ENCODE measurements around the gene CWF19L1.
A peak's percentile ranks its signal among the peaks of the same experiment; 100 is the strongest.
"Not testable (repeated sequence)": the region's sequence is repeated elsewhere in the genome, so short reads cannot be mapped to it uniquely, and the experiment has no call there.

Gene CWF19L1

GRCh38 chr10:100286051-100287033 lies 18.9 kb upstream of the CWF19L1 start, which contains the start of gene BLOC1S2:
BLOC1S2 (minus strand) TSS chr10:100286680; CDS start chr10:100286659, 21 bp downstream.
- peak within 1 kb of the TSS; percentile 97 for H3K27ac Mint-ChIP-seq
- H3K4me1 Mint-ChIP-seq: peaks cover 26% of the 10 kb centered on the region

GRCh38 chr10:100285326-100285725 lies 17.9 kb upstream of the CWF19L1 start:
- not testable (repeated sequence) for H3K27me3 Mint-ChIP-seq, H3K9me3 Mint-ChIP-seq, DNase-seq, ATAC-seq
- peaks cover 33% of the 10 kb centered on the region for H3K4me1 Mint-ChIP-seq
- peak overlapping the region; percentile 98 for H3K4me3 Mint-ChIP-seq
- peak overlapping the region; percentile 97 for H3K27ac Mint-ChIP-seq
- peaks cover 21% of the 10 kb centered on the region for H3K36me3 Mint-ChIP-seq (ENCODE audit: low read depth)

More at GRCh38 chr10:100286051-100287033, 18.9 kb upstream of the CWF19L1 start, which contains the start of gene BLOC1S2:
- peak; percentile 92 for DNase-seq
- peaks cover 14% of the 10 kb centered on the region for H3K36me3 Mint-ChIP-seq (ENCODE audit: low read depth)
- peak within 1 kb of the TSS; percentile 98 for H3K4me3 Mint-ChIP-seq
- H3K27me3 Mint-ChIP-seq: peaks cover 1% of the 10 kb centered on the region
- ATAC-seq: peak; percentile 89
- no peaks in the 10 kb centered on the region for H3K9me3 Mint-ChIP-seq

GRCh38 chr10:100282907-100283306 lies 15.5 kb upstream of the CWF19L1 start:
- peaks cover 1% of the 10 kb centered on the region for H3K27me3 Mint-ChIP-seq
- H3K36me3 Mint-ChIP-seq (ENCODE audit: low read depth): peaks cover 30% of the 10 kb centered on the region
- no peak overlapping the region for H3K4me3 Mint-ChIP-seq
- ATAC-seq (no peak), DNase-seq (no peak)
- no peak overlapping the region for H3K27ac Mint-ChIP-seq
- H3K4me1 Mint-ChIP-seq: peaks cover 33% of the 10 kb centered on the region
- no peaks in the 10 kb centered on the region for H3K9me3 Mint-ChIP-seq

GRCh38 chr10:100276971-100277370 lies 9.5 kb upstream of the CWF19L1 start:
- not testable (repeated sequence) for ATAC-seq, H3K9me3 Mint-ChIP-seq, H3K27me3 Mint-ChIP-seq, H3K4me1 Mint-ChIP-seq, DNase-seq, H3K27ac Mint-ChIP-seq, H3K4me3 Mint-ChIP-seq
- H3K36me3 Mint-ChIP-seq (ENCODE audit: low read depth): peaks cover 31% of the 10 kb centered on the region

GRCh38 chr10:100265821-100266485 lies 1.5 kb downstream of the CWF19L1 start:
- ATAC-seq (no peak), DNase-seq (no peak)
- Mint-ChIP-seq H3K9me3 (no peaks in the 10 kb centered on the region), H3K27ac (peak overlapping the region; percentile 40), H3K27me3 (no peaks in the 10 kb centered on the region), H3K36me3 (ENCODE audit: low read depth) (peaks cover 13% of the 10 kb centered on the region), H3K4me3 (peak overlapping the region; percentile 100), H3K4me1 (peaks cover 35% of the 10 kb centered on the region)

- peaks cover 51% of the 10 kb centered on the region for H3K36me3 Mint-ChIP-seq (ENCODE audit: low read depth)
- peaks cover 1% of the 10 kb centered on the region for H3K4me1 Mint-ChIP-seq
- ATAC-seq (no peak), DNase-seq (no peak)
- H3K27ac Mint-ChIP-seq: no peak overlapping the region
- no peak overlapping the region for H3K4me3 Mint-ChIP-seq
- no peaks in the 10 kb centered on the region for H3K27me3 Mint-ChIP-seq
- H3K9me3 Mint-ChIP-seq: no peaks in the 10 kb centered on the region
These were observed 13.2 kb downstream of the CWF19L1 start for GRCh38 chr10:100254191-100254590.

- H3K36me3 Mint-ChIP-seq (ENCODE audit: low read depth): peaks cover 53% of the 10 kb centered on the region
- ATAC-seq (no peak), DNase-seq (no peak)
- H3K4me1 Mint-ChIP-seq: peaks cover 1% of the 10 kb centered on the region
- H3K27me3 Mint-ChIP-seq: no peaks in the 10 kb centered on the region
- H3K9me3 Mint-ChIP-seq: no peaks in the 10 kb centered on the region
- H3K4me3 Mint-ChIP-seq: no peak overlapping the region
- no peak overlapping the region for H3K27ac Mint-ChIP-seq
These were observed 14.4 kb downstream of the CWF19L1 start for GRCh38 chr10:100253041-100253440.

- H3K36me3 Mint-ChIP-seq (ENCODE audit: low read depth): peaks cover 46% of the 10 kb centered on the region
- no peak for DNase-seq
- no peaks in the 10 kb centered on the region for H3K9me3 Mint-ChIP-seq
- no peaks in the 10 kb centered on the region for H3K27me3 Mint-ChIP-seq
- no peak overlapping the region for H3K4me3 Mint-ChIP-seq
- H3K4me1 Mint-ChIP-seq: no peaks in the 10 kb centered on the region
- no peak for ATAC-seq
- no peak overlapping the region for H3K27ac Mint-ChIP-seq
These were observed 18.6 kb downstream of the CWF19L1 start for GRCh38 chr10:100248820-100249219.

- H3K9me3 Mint-ChIP-seq: no peaks in the 10 kb centered on the region
- H3K27ac Mint-ChIP-seq: no peak overlapping the region
- no peaks in the 10 kb centered on the region for H3K4me1 Mint-ChIP-seq
- H3K27me3 Mint-ChIP-seq: no peaks in the 10 kb centered on the region
- ATAC-seq (no peak), DNase-seq (no peak)
- no peak overlapping the region for H3K4me3 Mint-ChIP-seq
- H3K36me3 Mint-ChIP-seq (ENCODE audit: low read depth): peaks cover 47% of the 10 kb centered on the region
These were observed 21.8 kb downstream of the CWF19L1 start for GRCh38 chr10:100245484-100246220.

GRCh38 chr10:100239851-100240250 lies 27.6 kb downstream of the CWF19L1 start:
- no peak for ATAC-seq
- H3K27me3 Mint-ChIP-seq: no peaks in the 10 kb centered on the region
- H3K9me3 Mint-ChIP-seq: no peaks in the 10 kb centered on the region
- DNase-seq: no peak
- no peak overlapping the region for H3K27ac Mint-ChIP-seq
- H3K4me1 Mint-ChIP-seq: no peaks in the 10 kb centered on the region
- H3K36me3 Mint-ChIP-seq (ENCODE audit: low read depth): peaks cover 48% of the 10 kb centered on the region
- no peak overlapping the region for H3K4me3 Mint-ChIP-seq

GRCh38 chr10:100238429-100238828 lies 29.0 kb downstream of the CWF19L1 start:
- no peak for ATAC-seq

GRCh38 chr10:100232101-100232500 lies 35.3 kb downstream of the CWF19L1 start:
- no peaks in the 10 kb centered on the region for H3K27me3 Mint-ChIP-seq
- peaks cover 38% of the 10 kb centered on the region for H3K36me3 Mint-ChIP-seq (ENCODE audit: low read depth)
- ATAC-seq (no peak), DNase-seq (no peak)
- no peak overlapping the region for H3K27ac Mint-ChIP-seq
- H3K9me3 Mint-ChIP-seq: no peaks in the 10 kb centered on the region
- peaks cover 28% of the 10 kb centered on the region for H3K4me1 Mint-ChIP-seq
- H3K4me3 Mint-ChIP-seq: no peak overlapping the region

More at GRCh38 chr10:100238429-100238828, 29.0 kb downstream of the CWF19L1 start:
- H3K4me1 Mint-ChIP-seq: no peaks in the 10 kb centered on the region
- DNase-seq: no peak
- H3K9me3 Mint-ChIP-seq: no peaks in the 10 kb centered on the region
- H3K27ac Mint-ChIP-seq: no peak overlapping the region
- H3K36me3 Mint-ChIP-seq (ENCODE audit: low read depth): peaks cover 49% of the 10 kb centered on the region
- H3K4me3 Mint-ChIP-seq: no peak overlapping the region
- no peaks in the 10 kb centered on the region for H3K27me3 Mint-ChIP-seq

- Mint-ChIP-seq H3K27ac (peak overlapping the region; percentile 84), H3K9me3 (no peaks in the 10 kb centered on the region), H3K4me1 (peaks cover 35% of the 10 kb centered on the region), H3K36me3 (ENCODE audit: low read depth) (peaks cover 37% of the 10 kb centered on the region), H3K27me3 (no peaks in the 10 kb centered on the region), H3K4me3 (peak overlapping the region; percentile 95)
- DNase-seq: no peak
- no peak for ATAC-seq
These were observed 37.5 kb downstream of the CWF19L1 start for GRCh38 chr10:100229819-100230422.

GRCh38 chr10:100223879-100224278 lies 43.6 kb downstream of the CWF19L1 start:
- no peak for ATAC-seq
- peaks cover 23% of the 10 kb centered on the region for H3K4me1 Mint-ChIP-seq
- no peak overlapping the region for H3K27ac Mint-ChIP-seq
- peaks cover 47% of the 10 kb centered on the region for H3K36me3 Mint-ChIP-seq (ENCODE audit: low read depth)
- no peak overlapping the region for H3K4me3 Mint-ChIP-seq
- DNase-seq: no peak
- no peaks in the 10 kb centered on the region for H3K9me3 Mint-ChIP-seq
- H3K27me3 Mint-ChIP-seq: no peaks in the 10 kb centered on the region
